ENCODE data around the gene PARD6A.

DNA sequence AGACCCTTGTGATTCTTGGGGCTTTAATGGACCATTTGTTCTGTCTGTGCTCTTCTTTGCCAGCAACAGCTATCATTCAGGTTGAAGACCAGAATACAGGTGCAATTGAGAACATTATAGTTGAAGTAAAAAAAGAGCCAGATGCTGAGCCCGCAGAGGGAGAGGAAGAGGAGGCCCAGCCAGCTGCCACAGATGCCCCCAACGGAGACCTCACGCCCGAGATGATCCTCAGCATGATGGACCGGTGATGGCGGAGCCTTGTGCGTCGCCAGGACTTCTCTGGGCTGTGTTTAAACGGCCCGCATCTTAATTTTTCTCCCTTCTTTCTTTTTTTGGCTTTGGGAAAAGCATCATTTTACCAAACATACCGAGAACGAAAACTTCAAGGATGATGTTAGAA lies 23.1 kb upstream of the PARD6A start:
- TF ChIP-seq, protein P1, sequence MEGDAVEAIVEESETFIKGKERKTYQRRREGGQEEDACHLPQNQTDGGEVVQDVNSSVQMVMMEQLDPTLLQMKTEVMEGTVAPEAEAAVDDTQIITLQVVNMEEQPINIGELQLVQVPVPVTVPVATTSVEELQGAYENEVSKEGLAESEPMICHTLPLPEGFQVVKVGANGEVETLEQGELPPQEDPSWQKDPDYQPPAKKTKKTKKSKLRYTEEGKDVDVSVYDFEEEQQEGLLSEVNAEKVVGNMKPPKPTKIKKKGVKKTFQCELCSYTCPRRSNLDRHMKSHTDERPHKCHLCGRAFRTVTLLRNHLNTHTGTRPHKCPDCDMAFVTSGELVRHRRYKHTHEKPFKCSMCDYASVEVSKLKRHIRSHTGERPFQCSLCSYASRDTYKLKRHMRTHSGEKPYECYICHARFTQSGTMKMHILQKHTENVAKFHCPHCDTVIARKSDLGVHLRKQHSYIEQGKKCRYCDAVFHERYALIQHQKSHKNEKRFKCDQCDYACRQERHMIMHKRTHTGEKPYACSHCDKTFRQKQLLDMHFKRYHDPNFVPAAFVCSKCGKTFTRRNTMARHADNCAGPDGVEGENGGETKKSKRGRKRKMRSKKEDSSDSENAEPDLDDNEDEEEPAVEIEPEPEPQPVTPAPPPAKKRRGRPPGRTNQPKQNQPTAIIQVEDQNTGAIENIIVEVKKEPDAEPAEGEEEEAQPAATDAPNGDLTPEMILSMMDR (IDR thresholded peaks at IDR 0.05; ENCODE audit: low read depth, low read length) = no peak
- TF ChIP-seq MYC (IDR thresholded peaks at IDR 0.05; ENCODE audit: low read depth, low read length) (no peak), POLR2A (IDR thresholded peaks at IDR 0.05; ENCODE audit: extremely low read depth, insufficient read length) (no peak)

All from NB4 (cell line).